ENCODE measurements around the gene MYG1.
"Not testable (repeated sequence)": the region's sequence is repeated elsewhere in the genome, so short reads cannot be mapped to it uniquely, and the experiment has no call there.

The MYG1 gene

DNA sequence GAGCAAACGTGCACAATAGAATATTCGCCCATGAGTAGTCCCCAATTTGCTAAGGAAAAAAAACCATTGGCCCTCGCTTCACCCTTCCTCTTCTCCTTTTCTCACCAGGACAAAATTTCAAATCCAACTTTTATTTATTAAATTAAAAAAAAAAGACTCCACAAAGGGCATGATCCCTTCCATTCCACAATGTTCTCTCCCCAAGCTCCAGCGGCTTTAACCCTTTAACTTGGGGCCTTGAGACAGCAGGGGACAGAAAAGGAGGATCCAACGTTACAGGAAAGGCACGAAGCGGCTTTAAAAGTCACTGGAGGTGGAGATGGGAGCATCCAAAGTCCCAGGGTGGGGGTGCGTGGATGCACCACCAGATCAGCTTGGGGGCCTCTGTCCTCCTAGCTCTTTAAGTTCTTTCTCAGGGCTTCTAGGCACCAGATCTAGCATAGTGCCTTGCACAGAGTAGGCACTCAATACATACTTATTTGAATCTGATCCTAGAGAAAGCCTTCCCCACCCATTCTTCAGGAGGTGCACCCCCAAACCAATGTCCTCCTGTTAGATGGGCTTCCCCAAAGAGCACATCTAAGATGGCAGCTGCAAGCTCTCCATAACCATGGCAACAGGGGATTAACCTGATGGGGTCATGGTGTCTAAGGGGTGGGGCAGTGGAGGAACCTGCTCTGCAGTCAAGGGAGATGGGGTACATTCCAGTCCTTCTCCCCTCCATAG is 27.1 kb downstream of the MYG1 start:
- Histone ChIP-seq H3K27me3 (replicated peaks; ENCODE audit: control insufficient read depth, insufficient read depth, low read length, poor library complexity, severe bottlenecking) (no peaks in the 10 kb centered on the region), H3K27ac (ENCODE audit: insufficient read depth, low read length, poor library complexity, severe bottlenecking) (no peak overlapping the region), H3K4me1 (ENCODE audit: control insufficient read depth, insufficient read depth, low read length, poor library complexity, severe bottlenecking) (peaks cover 23% of the 10 kb centered on the region), H3K36me3 (ENCODE audit: control insufficient read depth, insufficient read depth, low read length) (no peaks in the 10 kb centered on the region), H3K4me3 (ENCODE audit: insufficient read depth, low read depth, low read length, poor library complexity, severe bottlenecking) (no peak overlapping the region), H3K9me3 (ENCODE audit: control insufficient read depth, low read length) (no peaks in the 10 kb centered on the region)
- DNase-seq: no peak

DNA sequence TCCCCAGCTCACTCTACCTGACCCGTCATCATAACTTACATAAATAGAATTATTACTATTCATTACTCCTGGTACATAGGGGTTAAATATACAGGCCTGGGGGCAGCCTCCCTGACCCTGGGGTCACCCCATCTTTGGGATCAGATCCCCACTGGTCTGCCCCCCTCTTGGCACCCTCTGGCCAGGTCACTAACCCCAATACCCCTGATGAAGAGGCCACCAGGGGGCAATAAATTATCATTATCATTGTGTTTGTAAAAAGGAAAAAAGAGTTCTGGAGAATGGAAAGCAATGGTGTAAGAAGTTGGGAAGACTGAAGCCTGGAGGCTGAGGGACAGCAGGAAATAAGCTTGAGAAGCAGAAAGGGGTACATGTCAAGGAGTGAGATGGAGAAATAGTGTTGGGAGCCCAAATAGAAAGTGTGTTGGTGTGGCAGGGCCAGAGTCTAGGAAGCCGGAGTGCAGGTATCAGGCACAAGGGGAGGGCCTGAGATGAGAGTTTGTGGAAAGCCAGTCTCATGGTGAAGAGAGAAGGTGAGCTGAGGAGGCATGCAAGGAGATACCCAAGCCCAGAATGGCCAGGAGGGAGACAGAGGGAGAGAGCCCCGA is 28.0 kb downstream of the MYG1 start:
- H3K36me3 ChIP-seq (ENCODE audit: control insufficient read depth, insufficient read depth, low read length): no peaks in the 10 kb centered on the region
- no peak overlapping the region for H3K4me3 ChIP-seq (ENCODE audit: insufficient read depth, low read depth, low read length, poor library complexity, severe bottlenecking)
- peaks cover 18% of the 10 kb centered on the region for H3K4me1 ChIP-seq (ENCODE audit: control insufficient read depth, insufficient read depth, low read length, poor library complexity, severe bottlenecking)
- DNase-seq: no peak
- H3K27me3 ChIP-seq (replicated peaks; ENCODE audit: control insufficient read depth, insufficient read depth, low read length, poor library complexity, severe bottlenecking): no peaks in the 10 kb centered on the region
- H3K27ac ChIP-seq (ENCODE audit: insufficient read depth, low read length, poor library complexity, severe bottlenecking): no peak overlapping the region
- H3K9me3 ChIP-seq (ENCODE audit: control insufficient read depth, low read length): no peaks in the 10 kb centered on the region

DNA sequence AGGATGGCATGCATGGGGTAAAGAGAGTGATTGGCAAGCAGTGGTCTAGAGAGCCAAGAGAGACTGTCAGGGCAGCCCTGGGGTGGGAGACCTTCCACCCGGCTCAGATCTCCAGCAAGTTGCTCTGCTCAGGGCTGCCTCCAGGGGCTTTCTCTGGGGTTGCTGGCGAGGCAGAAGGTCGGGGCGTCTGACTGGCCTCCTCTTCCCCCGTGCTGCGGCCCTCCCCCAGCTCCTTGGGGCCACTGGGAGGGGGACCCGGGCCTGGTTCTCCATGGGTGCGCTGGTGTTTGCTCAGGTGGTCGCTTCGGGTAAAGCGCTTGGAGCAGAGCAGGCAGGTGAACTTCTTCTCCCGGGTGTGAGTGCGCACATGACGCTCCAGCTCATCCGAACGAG is 28.5 kb downstream of the MYG1 start:
- H3K27ac ChIP-seq (ENCODE audit: insufficient read depth, low read length, poor library complexity, severe bottlenecking): no peak overlapping the region
- H3K4me3 ChIP-seq (ENCODE audit: insufficient read depth, low read depth, low read length, poor library complexity, severe bottlenecking): no peak overlapping the region
- no peak for DNase-seq
- H3K4me1 ChIP-seq (ENCODE audit: control insufficient read depth, insufficient read depth, low read length, poor library complexity, severe bottlenecking): peaks cover 18% of the 10 kb centered on the region
- no peaks in the 10 kb centered on the region for H3K9me3 ChIP-seq (ENCODE audit: control insufficient read depth, low read length)
- no peaks in the 10 kb centered on the region for H3K36me3 ChIP-seq (ENCODE audit: control insufficient read depth, insufficient read depth, low read length)
- H3K27me3 ChIP-seq (replicated peaks; ENCODE audit: control insufficient read depth, insufficient read depth, low read length, poor library complexity, severe bottlenecking): no peaks in the 10 kb centered on the region

DNA sequence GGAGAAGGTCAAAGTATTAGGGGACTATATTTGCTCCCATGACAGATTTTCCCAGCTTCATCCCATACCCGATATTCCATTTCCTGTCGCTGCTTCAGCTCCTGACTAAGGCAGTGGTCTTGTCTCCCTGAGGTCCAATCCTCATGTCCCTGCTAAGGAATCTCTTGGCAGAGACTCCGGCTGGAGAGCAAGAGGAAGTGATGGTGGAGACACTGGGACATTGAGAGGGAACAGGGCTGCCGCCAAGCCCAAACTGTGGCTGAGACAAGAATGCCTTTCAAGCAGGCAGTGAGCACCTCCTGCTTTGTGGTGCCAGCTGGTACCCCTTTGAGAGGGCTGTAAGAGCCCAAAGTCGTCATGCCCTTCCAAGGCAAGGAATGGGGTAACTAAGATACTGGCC is 31.2 kb downstream of the MYG1 start:
- Histone ChIP-seq H3K9me3 (ENCODE audit: control insufficient read depth, low read length) (no peaks in the 10 kb centered on the region), H3K4me3 (ENCODE audit: insufficient read depth, low read depth, low read length, poor library complexity, severe bottlenecking) (no peak overlapping the region), H3K27me3 (replicated peaks; ENCODE audit: control insufficient read depth, insufficient read depth, low read length, poor library complexity, severe bottlenecking) (peaks cover 6% of the 10 kb centered on the region), H3K27ac (ENCODE audit: insufficient read depth, low read length, poor library complexity, severe bottlenecking) (no peak overlapping the region), H3K4me1 (ENCODE audit: control insufficient read depth, insufficient read depth, low read length, poor library complexity, severe bottlenecking) (peaks cover 7% of the 10 kb centered on the region), H3K36me3 (ENCODE audit: control insufficient read depth, insufficient read depth, low read length) (no peaks in the 10 kb centered on the region)
- DNase-seq: no peak

DNA sequence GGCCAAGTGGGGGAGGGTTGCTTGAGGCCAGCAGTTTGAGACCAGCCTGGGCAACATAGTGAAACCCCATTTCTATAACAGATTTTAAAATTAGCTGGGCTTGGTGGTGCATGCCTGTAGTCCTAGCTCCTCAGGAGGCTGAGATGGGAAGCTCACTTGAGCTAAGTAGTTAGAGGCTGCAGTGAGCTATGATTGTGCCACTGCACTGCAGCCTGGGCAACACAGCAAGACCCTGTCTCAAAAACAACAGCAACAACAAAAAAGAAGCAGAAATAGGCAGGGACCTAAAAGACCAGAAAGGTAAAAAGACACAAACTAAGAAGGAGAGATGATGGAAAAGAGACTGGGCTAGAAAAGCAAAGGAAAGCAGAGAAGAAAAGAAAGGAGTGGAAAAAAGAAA is 32.8 kb downstream of the MYG1 start:
- peaks cover 17% of the 10 kb centered on the region for H3K27me3 ChIP-seq (replicated peaks; ENCODE audit: control insufficient read depth, insufficient read depth, low read length, poor library complexity, severe bottlenecking)

DNA sequence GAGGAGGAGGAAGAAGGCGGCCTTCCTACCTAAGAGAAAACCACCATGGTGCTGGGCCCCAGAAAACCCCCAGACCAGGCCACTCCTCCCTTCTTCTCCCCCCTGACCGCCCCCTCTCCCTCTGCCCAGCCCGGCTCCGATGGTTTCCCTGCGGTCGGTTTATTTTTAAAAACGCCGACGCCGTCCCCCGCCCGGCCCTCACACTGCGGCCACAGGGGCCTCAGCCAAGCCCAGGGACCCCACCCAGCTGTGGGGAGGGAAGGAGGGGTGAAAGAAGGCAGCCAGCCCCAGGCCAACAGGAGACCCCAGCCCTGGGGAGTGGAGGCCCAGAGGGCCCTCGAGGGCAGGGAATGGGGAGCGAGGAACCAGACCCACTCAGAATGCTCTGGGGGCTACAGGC is 33.2 kb downstream of the MYG1 start:
- DNase-seq: no peak
- Histone ChIP-seq H3K4me1 (ENCODE audit: control insufficient read depth, insufficient read depth, low read length, poor library complexity, severe bottlenecking) (no peaks in the 10 kb centered on the region), H3K4me3 (ENCODE audit: insufficient read depth, low read depth, low read length, poor library complexity, severe bottlenecking) (no peak overlapping the region), H3K27me3 (replicated peaks; ENCODE audit: control insufficient read depth, insufficient read depth, low read length, poor library complexity, severe bottlenecking) (peaks cover 20% of the 10 kb centered on the region), H3K9me3 (ENCODE audit: control insufficient read depth, low read length) (no peaks in the 10 kb centered on the region), H3K27ac (ENCODE audit: insufficient read depth, low read length, poor library complexity, severe bottlenecking) (no peak overlapping the region), H3K36me3 (ENCODE audit: control insufficient read depth, insufficient read depth, low read length) (no peaks in the 10 kb centered on the region)

More for the DNA sequence above, 32.8 kb downstream of the MYG1 start:
- not testable (repeated sequence) for H3K27ac ChIP-seq (ENCODE audit: insufficient read depth, low read length, poor library complexity, severe bottlenecking); H3K9me3 ChIP-seq (ENCODE audit: control insufficient read depth, low read length); H3K4me1 ChIP-seq (ENCODE audit: control insufficient read depth, insufficient read depth, low read length, poor library complexity, severe bottlenecking); H3K36me3 ChIP-seq (ENCODE audit: control insufficient read depth, insufficient read depth, low read length); H3K4me3 ChIP-seq (ENCODE audit: insufficient read depth, low read depth, low read length, poor library complexity, severe bottlenecking); DNase-seq

DNA sequence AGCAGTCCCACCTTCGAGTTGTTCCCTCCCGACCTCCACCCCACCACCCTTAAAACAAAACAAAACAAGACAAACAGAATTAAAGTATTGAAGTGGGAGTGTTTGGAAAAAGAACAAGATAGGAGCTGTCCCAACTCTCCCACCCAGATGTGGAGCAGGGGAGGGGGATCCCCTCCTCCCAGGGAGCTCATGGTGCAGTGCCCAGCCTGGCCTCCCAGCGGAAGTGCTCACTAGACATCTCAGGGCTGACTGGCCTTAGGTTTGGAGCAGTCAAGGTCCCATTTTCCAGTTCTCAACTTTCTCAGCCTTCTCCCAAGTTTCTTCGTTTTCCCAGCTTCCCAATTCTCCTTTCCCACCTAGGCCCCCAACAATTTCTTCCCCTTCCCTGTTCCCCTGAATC is 33.8 kb downstream of the MYG1 start:
- DNase-seq: no peak
- H3K4me1 ChIP-seq (ENCODE audit: control insufficient read depth, insufficient read depth, low read length, poor library complexity, severe bottlenecking): no peaks in the 10 kb centered on the region
- H3K4me3 ChIP-seq (ENCODE audit: insufficient read depth, low read depth, low read length, poor library complexity, severe bottlenecking): no peak overlapping the region
- no peak overlapping the region for H3K27ac ChIP-seq (ENCODE audit: insufficient read depth, low read length, poor library complexity, severe bottlenecking)
- no peaks in the 10 kb centered on the region for H3K9me3 ChIP-seq (ENCODE audit: control insufficient read depth, low read length)
- no peaks in the 10 kb centered on the region for H3K36me3 ChIP-seq (ENCODE audit: control insufficient read depth, insufficient read depth, low read length)
- peaks cover 26% of the 10 kb centered on the region for H3K27me3 ChIP-seq (replicated peaks; ENCODE audit: control insufficient read depth, insufficient read depth, low read length, poor library complexity, severe bottlenecking)

DNA sequence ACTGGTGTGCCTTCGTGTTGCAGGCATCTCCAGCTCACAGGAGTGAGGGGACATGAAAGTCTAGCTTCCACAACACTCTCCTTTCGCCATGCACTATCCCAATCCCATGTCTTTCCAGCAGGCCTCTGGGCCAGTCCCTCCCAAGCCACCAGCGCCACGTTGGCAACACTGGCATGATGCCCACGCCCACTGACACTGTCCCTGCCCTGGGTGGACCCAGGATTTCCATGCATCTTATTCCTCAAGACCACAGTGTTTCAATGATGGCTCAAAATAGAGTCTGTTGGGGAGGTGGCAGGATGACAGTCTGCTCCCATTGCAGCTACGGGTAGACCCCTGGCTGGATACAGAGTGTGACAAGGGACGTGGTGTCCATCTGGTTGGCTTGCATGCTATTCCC is 34.4 kb downstream of the MYG1 start:
- no peak overlapping the region for H3K4me3 ChIP-seq (ENCODE audit: insufficient read depth, low read depth, low read length, poor library complexity, severe bottlenecking)
- no peaks in the 10 kb centered on the region for H3K4me1 ChIP-seq (ENCODE audit: control insufficient read depth, insufficient read depth, low read length, poor library complexity, severe bottlenecking)
- no peaks in the 10 kb centered on the region for H3K36me3 ChIP-seq (ENCODE audit: control insufficient read depth, insufficient read depth, low read length)
- H3K27ac ChIP-seq (ENCODE audit: insufficient read depth, low read length, poor library complexity, severe bottlenecking): no peak overlapping the region
- no peaks in the 10 kb centered on the region for H3K9me3 ChIP-seq (ENCODE audit: control insufficient read depth, low read length)
- DNase-seq: no peak
- peaks cover 28% of the 10 kb centered on the region for H3K27me3 ChIP-seq (replicated peaks; ENCODE audit: control insufficient read depth, insufficient read depth, low read length, poor library complexity, severe bottlenecking)

DNA sequence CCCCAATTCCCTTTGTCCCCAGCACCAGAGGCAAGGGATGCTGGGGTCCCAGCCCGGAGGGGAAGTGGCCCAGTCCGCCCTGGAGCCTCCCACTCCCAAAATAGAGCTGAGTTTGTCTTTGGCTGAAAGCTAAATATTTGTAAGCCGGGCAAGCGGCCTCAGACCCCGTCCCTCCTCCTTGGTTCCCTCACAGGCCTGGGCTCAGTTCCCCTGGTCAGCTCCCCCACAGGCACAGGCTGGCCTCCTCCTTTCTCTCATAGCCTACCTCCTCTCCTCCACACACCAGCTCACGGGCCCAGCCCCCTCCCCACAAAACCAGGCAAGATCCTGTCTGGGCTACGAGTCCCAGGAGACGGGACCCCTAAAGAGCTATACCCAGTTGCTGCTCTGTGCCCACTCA is 35.3 kb downstream of the MYG1 start:
- no peaks in the 10 kb centered on the region for H3K36me3 ChIP-seq (ENCODE audit: control insufficient read depth, insufficient read depth, low read length)
- H3K4me3 ChIP-seq (ENCODE audit: insufficient read depth, low read depth, low read length, poor library complexity, severe bottlenecking): no peak overlapping the region
- no peaks in the 10 kb centered on the region for H3K4me1 ChIP-seq (ENCODE audit: control insufficient read depth, insufficient read depth, low read length, poor library complexity, severe bottlenecking)
- no peaks in the 10 kb centered on the region for H3K9me3 ChIP-seq (ENCODE audit: control insufficient read depth, low read length)
- no peak overlapping the region for H3K27ac ChIP-seq (ENCODE audit: insufficient read depth, low read length, poor library complexity, severe bottlenecking)
- no peak for DNase-seq
- H3K27me3 ChIP-seq (replicated peaks; ENCODE audit: control insufficient read depth, insufficient read depth, low read length, poor library complexity, severe bottlenecking): peaks cover 28% of the 10 kb centered on the region

DNA sequence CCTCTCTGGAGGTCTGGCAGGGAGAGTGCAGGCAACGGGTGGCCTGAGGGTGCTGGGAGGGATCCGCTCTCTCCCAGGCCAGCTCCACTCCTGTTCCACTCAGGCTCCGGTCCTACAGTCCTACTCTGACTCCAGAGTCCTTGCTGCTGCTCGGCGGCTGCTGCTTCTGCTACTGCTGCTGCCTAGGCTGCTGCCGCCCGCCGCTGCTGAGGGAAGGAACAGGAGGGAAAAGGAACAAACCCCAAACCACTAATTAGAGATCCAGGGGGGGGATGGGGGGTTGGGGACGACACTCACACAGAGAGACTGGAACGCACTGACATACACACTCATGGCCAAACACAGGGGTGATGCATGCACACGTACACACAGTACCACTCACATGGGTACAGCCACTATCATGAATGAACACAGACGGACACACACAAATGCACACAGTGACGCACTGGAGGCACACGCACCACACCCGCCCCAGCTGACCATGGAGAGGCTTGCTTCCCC is 36.7 kb downstream of the MYG1 start, which contains the start of gene SP7:
TSS of gene SP7 (minus strand) at position 174 of the 501 bp plus-strand sequence. CDS start 708 bp downstream, outside the sequence.
- no peak within 1 kb of the TSS for H3K4me3 ChIP-seq (ENCODE audit: insufficient read depth, low read depth, low read length, poor library complexity, severe bottlenecking)
- H3K9me3 ChIP-seq (ENCODE audit: control insufficient read depth, low read length): no peaks in the 10 kb centered on the region
- no peak within 1 kb of the TSS for H3K27ac ChIP-seq (ENCODE audit: insufficient read depth, low read length, poor library complexity, severe bottlenecking)
- H3K36me3 ChIP-seq (ENCODE audit: control insufficient read depth, insufficient read depth, low read length): no peaks in the 10 kb centered on the region
- no peaks in the 10 kb centered on the region for H3K4me1 ChIP-seq (ENCODE audit: control insufficient read depth, insufficient read depth, low read length, poor library complexity, severe bottlenecking)
- DNase-seq: no peak
- H3K27me3 ChIP-seq (replicated peaks; ENCODE audit: control insufficient read depth, insufficient read depth, low read length, poor library complexity, severe bottlenecking): peaks cover 28% of the 10 kb centered on the region

All from effector memory CD4-positive, alpha-beta T cell (primary cell).